HG03039 (cell line): ENCODE data around the gene CAMSAP1.

ENCODE experiments used
- ATAC-seq: cut with Tn5 transposase; IDR thresholded peaks from one replicate; pipeline ENCODE4 v1.9.1; 2021; ENCODE audit warnings: mild to moderate bottlenecking, moderate library complexity; ENCODE audit not compliant: unreplicated experiment

CAMSAP1 gene

DNA sequence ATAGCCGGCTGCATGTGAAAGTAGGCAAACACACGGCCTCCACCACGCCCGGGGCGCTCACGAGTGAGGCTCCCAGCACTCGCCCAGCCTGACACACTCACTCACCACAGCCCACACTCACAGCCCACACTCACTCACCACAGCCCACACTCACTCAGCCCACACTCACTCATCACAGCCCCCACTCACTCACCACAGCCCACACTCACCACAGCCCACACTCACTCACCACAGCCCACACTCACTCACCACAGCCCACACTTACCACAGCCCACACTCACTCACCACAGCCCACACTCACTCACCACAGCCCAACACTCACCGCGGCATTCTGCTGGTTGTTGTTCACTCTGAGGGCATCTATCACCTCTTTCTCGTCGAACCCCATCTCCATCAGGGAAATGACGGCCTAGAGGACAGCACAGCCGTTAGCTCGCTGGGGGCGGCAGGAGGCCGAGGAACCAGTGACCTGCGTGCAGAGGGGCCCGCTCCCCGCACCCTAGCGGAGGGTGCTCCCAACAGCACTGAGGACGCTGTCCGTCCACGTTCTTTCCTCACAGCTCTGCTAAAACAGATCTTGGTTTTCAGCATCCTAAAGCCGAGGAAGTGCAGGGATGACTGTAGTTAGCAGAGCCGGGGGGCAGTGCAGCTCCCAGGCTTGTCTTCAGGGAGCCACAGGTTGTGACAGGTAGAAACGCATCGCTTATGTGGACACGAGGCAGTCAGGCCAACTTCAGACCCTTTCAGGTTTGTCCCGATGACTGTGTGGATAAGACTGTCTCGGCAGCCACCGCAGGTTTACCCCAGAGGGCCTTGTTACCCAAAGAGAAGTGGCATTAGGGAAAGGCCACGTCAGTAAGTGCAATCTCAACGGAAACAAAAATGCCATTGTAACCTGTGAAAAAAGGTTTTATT, 32.3 kb upstream of the CAMSAP1 start:
- ATAC-seq, result no peak

DNA sequence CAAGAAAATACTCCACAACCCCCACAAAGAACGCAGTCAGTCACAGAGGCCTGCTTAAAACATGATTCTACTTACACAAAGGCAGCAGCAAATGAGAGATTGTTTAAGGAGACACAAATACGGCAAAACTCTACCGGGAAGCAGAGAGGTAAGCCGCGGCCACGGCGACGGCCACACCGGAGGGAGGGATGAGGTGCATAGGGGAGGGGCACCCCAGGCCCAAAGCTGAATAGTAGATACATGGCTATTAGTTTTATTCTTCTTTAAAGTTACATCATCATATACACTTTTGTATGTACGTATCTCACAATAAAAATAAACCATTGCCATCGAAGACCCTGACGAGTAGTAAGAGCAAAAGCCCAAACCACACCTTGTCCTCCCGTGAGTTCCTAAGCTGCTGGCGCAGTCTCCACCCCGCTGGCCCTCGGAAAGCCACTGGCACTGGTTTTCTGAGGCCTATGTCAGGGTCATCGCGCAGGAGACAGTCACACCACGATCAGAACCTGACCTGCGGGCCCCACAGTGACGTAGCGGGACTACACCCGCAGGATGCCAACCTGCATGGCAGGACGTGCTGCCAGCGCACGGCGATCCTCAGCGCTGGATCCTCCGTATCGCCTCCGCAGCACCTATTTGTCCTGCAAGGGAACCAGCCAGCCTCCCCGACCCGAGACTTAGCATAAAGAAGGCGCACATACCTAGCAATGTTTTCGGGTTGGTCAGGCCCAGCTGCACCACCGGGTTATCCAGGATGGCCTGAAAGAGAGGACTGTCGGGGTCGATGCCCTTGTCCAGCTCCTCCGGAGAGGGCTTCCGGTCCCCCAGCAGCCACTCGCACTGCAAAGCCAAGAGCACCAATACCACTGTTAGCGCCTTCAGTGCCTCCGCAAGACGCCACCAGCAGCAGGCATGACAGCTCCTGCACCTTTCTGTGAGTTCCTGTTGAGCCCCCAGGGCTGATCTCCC, 30.5 kb upstream of the CAMSAP1 start:
- ATAC-seq, result no peak

DNA sequence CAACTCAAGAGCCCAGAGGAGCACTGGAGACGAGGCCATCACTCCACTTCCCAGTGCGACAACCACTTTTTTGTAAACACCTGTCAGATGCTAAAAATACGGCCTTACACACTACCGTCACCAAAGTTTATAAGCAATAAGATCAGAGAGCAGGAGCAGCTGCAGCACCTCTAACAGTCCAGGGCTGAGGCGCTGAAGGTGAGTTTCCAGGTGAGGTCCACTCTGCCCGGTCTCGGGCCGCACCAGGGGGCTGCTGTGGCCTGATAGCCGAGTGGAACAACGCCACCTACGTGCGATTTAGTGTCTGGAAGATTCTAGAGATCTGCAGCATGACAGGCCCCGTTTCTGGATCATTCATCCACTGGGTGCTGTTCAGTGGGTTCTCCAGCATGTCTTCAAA, 25.8 kb upstream of the CAMSAP1 start:
- no peak for ATAC-seq

DNA sequence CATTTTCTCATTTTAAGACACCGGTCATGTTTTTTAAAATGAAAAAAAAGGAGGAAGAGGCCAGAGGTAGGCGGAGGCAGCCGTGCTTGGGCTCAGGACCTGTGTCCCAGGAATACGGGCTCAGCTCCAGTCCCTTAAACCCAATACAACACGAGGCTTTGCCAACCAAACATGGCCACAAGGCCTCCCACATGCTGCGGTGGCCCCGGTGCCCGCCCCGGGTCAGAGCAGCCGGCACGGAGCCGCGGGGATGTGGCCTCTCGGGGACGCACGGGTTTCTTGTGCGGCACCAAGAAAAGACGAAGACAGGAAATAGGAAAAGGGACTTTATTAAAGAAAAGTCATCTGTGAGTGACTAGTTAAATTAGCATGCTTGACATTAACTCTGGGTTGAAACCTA, 25.3 kb upstream of the CAMSAP1 start:
- no peak for ATAC-seq

DNA sequence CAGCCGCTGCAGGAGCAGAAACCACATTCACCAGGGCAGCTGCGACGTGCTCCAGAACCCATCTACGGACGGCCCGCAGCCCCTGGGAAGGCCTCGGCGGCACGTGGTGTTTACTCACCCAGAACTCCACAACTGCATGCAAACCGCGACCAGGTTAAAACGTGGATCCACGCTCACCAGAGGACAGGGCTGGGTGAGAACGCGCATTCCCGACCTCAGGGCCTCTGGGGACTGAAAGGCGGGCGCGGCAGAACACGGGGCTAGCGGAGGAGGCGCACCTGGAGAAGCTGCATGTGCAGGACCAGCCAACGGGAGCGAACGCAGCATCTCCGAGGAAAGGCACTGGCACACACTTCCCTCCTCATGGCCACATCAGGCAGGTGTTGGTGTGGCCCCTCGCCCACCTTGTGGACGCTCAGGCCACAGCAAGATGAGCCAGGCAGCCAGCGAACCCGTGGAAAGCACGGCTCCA, 24.0 kb upstream of the CAMSAP1 start:
- ATAC-seq, result no peak

- no peak for ATAC-seq
Observed at GRCh38 chr9:135930446-135931345, 23.4 kb upstream of the CAMSAP1 start.

- no peak for ATAC-seq
Observed at GRCh38 chr9:135929656-135930445, 22.5 kb upstream of the CAMSAP1 start.

- no peak for ATAC-seq
Observed at GRCh38 chr9:135928731-135929655, 21.6 kb upstream of the CAMSAP1 start.

- no peak for ATAC-seq
Observed at GRCh38 chr9:135928074-135928730, 20.9 kb upstream of the CAMSAP1 start.

DNA sequence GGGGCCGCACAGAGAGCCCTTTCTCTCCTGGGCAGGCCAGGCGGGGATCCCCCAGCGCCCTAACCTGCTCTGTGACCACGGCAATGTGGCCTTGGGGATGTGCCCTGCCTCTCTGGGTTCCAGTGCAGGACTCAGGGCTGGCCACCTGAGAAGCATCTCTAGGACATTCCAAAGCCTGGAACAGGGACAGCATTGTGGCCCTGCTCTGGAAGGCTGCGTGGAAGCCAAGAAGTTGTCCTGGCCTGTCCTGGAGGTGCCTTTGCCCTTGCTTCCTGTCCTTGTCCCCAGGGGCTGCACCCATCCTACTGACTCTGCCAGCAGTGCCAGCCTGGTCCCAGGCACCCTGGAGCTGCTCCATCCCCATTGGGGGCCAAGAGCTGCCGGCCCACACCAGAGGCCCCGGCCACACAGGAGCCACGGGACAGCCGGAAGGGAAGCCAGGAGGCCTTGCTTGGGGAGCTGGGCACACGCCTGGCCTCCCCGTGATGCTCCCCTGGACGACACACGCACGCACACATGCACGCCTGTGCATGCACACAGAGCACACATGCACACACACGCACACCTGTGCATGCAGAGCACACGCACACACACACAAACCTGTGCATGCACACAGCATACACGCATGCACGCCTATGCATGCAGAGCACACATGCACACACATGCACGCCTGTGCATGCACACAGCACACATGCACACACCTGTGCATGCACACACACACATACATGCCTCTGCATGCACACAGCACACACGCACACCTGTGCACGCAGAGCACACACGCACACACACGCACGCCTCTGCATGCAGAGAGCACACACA, 20.1 kb upstream of the CAMSAP1 start:
- no peak for ATAC-seq

- ATAC-seq, result no peak
Observed at GRCh38 chr9:135926402-135927194, 19.3 kb upstream of the CAMSAP1 start.

DNA sequence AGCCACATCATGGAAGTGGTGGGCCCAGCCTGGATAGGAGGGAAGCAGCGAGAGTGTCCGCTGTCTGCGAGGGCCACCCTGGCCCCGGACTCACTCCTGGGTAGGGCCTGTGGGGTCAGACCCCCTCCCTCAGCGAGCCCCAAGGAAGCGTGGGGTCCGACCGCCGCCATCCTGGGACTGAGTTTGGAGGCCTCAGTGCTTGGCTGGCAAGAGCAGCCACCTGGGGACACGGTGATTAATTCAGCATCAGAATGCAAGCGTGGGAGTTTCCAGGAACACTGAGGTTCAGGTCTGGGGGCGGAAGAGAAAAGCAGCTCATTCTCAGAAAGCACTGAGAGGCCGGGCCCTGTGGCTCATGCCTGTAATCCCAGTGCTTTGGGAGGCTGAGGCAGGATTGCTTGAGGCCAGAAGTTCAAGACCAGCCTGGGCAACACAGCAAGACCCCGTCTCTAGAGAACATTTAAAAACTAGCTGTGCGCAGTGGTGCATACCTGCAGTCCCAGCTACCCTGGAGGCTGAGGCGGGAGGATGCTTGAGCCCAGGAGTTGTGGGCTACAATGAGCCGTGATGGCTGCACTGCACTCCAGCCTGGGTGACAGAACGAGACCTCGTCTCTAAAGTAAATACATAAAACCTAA, 18.3 kb upstream of the CAMSAP1 start:
- no peak for ATAC-seq

DNA sequence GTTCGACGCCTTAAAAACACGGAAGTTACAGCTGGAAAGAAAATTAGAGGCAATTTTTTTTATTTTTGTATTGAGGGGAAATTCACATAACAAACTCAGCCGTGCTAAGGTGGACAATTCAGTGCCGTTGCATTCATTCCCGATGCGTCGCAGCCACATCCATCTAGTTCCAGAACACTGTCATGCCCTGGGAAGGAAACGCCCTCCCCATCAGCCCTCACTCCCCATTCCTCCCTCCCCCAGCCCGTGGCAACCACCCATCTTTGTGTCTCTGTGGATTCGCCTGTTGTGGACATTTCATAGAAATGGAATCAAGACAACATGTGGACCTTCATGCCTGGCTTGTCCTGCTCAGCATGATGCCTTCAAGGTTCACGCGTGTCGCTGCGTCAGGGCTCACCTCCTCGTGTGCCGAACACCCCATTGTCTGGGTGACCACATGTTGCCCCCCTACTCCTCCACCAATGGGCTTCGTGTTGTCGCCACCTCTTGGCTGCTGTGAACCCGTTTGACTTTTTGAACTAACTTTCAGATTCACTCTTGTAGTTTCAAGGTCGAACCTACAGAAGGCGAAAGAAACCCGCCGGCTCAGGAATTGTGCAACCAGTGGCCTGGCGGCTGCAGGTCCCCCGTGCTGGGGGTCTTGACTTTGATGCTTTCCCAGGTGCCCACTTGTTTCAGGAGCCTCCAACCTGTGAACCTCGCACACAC, 17.4 kb upstream of the CAMSAP1 start:
- no peak for ATAC-seq

GRCh38 chr9:135923508-135923907, 16.2 kb upstream of the CAMSAP1 start:
- ATAC-seq, result no peak

DNA sequence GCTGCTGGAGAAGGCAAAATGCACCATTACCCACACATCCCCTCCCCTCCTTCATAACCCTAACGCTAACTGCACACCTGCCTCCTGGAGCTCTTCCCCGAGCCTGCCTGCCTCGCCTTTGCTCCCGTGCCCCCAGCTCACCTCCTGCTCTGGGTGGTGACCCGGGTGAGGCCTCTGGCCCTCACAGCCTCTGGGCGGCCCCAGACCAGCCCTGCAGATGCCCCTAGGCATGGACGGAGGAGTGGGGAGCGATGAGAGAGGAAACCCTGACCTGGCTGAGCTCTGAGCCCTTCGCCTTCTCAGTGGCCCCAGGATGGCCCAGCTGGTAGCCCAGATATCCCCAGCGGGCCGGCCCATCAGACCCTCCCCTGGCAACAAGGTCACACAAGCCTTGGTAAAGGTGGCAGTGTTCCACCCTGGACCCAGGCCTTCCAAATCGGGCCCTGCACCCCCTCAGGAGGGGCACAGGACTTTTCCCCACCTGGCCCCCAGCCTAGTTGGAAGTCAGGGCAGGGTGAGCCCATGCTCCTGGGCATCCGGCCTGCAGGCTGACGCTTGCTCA, 14.5 kb upstream of the CAMSAP1 start:
- ATAC-seq, result no peak
